Activated CD8-positive, alpha-beta memory T cell treated with anti-CD3 and anti-CD28 coated beads for 36 hours (primary cell): ENCODE data around the gene EXOC4. TPM values are rescaled to one million over a fixed set of nuclear protein-coding genes. Genes with fewer than 3 reads are reported as not detected.

ENCODE experiments used
- CTCF ChIA-PET: fragments of 350-600 bp; sonication (Branson Sonifier 250); formaldehyde crosslinking; loops from one replicate; lab custom pipeline; 2021; ENCODE audit warnings: antibody characterized with exemption; lab: Charles Lee
- POLR2A ChIA-PET: fragments of 350-600 bp; sonication (Branson Sonifier 250); formaldehyde crosslinking; loops from one replicate; lab custom pipeline; 2021; ENCODE audit warnings: antibody characterized with exemption; lab: Charles Lee
- total RNA-seq, 2 experiments: library from RNA; stranded (reverse); gene quantifications; one replicate each; pipeline ENCODE4 v1.2.3, GENCODE V29; 2021

Gene EXOC4
- total RNA-seq, 2 experiments from 2014 or later, result 44.2 to 51.7 TPM

DNA sequence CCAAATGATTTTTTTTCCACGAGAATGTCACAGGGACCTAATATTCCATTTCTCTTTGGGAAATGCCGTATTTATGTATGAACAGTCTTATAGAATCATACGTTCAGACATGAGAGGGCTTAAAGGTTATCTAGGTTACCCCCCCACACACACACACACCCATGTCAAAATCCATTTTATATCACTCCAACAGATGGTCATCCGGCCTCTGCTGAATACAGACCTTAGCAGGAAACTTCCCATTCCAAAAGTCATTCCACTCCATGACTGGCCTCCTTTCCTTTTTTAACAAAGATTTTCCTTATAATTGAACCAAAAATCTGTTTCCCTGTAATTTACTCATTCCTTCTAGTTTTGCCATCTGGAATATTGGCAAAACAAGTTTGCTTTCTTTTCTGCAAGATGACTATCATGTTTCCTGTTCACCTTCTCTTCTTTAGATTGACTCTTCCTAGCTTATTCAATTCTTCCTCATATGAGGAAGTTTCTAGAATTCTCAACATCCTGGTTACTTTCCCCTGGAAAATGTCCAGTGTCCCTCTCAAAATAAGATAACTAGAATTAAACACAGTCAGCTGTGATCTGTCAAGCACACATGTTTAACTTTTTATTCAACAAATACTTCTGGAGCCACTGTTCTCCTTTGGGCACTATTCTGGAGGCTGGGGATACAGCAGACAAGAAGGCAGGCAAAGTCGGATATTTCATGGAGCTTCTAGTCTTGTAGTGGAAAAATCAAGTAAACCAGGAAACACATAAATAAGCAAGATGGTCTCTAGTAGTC, 597.8 kb downstream of the EXOC4 start:
- CTCF ChIA-PET, result interaction anchor here (0.9 kb wide), 1 partner anchor 371 kb away, joined by 3 read pairs; no protein-coding TSS in a partner anchor

DNA sequence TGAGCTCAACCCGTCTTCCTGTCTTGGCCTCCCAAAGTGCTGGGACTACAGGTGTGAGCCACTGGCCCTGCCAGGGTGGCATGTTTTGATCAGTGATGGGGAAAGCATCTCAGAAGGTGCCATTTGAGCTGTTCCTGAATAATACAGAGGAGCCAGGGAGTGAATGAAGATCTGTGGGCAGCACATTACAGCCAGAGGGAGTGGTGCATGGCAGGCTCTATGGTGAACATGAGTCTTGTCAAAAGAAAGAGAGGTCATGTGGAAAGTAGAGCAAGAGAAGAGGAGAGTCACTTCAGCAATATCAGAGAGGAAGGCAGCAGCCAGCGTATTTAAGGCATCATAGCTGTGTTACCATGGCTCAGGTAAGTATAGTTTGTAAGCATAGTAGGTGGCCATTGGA, 598.5 kb downstream of the EXOC4 start:
- CTCF ChIA-PET, result no interaction called here
- POLR2A ChIA-PET, result no interaction called here

More for the DNA sequence above, 597.8 kb downstream of the EXOC4 start:
- POLR2A ChIA-PET, result interaction anchor here (0.6 kb wide), 1 partner anchor 176 kb away, joined by 4 read pairs; no protein-coding TSS in a partner anchor

DNA sequence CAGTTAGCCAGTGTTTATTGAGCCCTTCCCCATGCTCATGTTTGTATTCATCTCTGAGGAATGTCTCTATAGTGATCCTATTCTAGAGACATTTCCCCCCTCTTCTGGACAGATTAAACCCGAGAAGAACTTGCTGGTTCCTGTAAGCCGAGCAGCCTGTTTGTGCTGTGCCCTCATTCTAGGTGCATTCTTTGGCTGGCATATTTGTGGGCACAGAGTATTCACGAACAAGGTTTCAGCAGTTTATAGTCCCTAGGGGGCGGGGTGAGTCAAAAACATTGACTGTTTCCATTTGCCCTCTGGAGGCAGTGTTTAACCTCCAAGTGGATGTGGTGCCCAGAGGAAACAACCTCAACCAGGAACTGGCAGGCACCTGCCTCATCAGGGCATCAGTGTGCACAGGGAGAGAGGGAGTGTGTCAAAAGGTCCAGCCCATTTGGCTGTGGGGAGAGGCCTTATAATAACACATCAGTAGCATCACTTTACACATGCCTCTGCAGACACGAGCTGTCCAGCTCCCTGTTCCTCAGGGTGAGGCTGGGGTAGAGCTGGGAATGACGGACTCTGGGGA, 600.9 kb downstream of the EXOC4 start:
- CTCF ChIA-PET, result interaction anchor here (0.6 to 0.7 kb wide), 2 partner anchors 39 to 174 kb away, joined by 3 to 4 read pairs; no protein-coding TSS in a partner anchor
- POLR2A ChIA-PET, result no interaction called here

DNA sequence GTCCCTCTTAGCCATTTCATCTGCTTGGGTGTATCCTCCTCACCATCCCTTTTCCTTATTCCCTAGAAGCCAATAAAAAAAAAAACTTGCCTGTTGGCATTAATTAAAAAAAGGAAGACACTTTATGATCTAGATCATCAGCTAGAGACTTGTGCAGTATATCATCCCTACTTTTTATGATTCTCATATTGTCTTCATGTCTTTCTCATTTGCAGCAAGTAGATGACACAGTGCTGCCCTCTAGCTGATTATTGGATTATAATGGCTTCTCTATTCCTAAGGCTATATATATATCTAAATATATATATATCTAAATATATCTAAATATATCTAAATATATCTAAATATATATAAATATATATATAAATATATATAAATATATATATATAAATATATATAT, 601.9 kb downstream of the EXOC4 start:
- POLR2A ChIA-PET, result interaction anchor here (0.7 kb wide), 1 partner anchor 47 kb away, joined by 6 read pairs; no protein-coding TSS in a partner anchor
- CTCF ChIA-PET, result interaction anchor here (0.7 kb wide), 1 partner anchor 134 kb away, joined by 6 read pairs; no protein-coding TSS in a partner anchor

DNA sequence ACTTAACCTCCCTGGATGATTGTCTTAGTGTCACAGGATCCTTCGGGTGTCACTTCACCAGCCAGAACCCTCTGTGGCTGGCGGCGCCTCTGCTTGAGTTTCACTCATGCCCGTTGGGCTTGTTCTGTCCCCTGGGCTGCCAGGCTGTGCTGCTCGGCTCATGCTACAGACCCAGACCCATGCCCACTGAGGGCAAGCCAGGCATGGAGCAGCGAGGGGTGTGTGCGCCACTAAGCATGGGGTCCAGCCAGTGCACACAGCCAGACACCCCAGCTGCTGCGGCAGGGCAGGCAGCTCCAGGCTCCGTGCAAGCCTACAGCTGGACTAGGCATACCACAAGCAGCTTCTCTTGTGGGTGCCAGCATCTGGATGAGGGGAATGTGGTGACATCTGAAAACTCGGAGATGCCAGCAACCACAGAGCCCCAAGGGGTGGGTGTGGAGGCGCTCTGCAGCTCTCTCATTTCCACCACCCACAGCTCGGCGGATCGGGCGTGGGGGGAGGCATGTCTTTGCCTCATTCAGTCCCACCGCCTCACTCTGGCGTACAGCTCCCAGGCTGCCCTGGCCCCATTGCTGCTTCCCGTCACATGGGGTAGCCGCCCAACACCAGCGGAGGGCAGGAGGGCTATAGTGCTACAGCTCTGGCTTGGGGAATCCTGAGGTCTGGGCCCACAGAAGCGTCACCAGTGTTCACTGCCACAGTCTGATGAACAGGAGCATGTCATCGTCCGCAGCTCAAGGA, 604.7 kb downstream of the EXOC4 start:
- CTCF ChIA-PET, result no interaction called here
- POLR2A ChIA-PET, result no interaction called here

DNA sequence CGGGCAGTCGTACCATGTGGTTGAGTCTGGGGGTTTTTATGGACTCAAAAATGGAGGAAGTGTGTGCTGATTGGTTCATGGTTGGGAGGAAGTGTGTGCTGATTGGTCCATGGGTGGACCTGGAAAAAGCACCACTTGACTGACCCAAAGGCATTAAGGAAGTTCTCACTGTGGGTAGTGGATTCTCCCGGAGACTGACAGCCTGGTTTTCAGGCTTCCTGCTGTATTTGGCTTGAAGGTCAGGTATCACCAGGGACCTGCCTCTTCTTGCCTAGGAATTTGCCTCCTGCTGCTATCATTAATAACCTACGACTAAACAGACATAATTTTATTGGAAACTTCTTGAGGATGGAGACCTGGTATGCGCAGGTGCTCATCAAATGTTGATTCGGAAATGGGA, 605.4 kb downstream of the EXOC4 start:
- ChIA-PET CTCF (no interaction called here), POLR2A (no interaction called here)

DNA sequence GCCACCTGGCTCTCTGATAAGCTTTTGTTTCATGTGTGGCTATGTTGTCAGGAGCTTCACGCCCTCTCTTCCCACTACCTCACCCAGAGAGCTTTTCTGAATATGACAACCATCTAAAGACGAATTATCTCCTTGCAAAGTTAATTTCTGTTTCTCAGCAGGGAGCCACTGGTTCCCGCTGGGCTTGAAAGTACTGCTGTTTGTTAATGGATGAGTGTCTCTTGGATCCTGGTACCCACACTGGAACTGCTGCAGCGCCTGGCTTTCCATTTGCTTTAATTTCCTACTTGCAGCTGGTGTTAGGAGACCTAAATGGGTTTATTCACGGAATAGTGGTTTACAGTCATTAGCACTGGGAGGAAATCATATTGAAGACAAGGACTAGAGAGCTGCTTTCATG, 606.4 kb downstream of the EXOC4 start:
- CTCF ChIA-PET, result interaction anchor here (0.8 kb wide), 1 partner anchor 414 kb away, joined by 3 read pairs; no protein-coding TSS in a partner anchor

DNA sequence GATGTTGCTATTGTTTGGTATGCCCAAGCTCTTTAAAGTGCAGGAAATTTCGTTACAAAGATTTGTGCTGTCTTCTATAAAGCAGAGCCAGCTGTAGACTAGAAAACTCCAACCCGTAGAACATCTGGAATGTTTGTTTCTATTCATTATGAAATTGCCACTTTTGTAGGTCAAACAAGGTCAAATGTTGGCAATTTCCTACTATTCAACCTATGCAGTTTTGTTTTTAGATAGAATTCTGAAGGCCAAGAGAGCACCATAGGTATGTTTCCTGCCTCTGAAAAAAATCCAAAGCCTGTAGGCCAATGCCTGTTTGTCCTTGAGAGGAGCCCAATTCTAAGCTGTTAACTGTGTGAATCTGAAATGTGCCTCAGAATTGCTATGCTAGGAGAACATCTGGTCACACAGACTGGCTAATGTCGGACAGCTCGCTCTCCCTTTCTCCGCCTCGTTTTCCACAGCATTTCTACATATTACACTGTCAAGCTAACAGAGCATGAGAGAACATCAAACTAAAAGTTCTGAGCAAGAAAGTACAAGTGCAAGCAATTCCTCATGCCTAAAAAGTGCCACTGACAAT, 607.1 kb downstream of the EXOC4 start:
- CTCF ChIA-PET, result interaction anchor here (0.6 to 0.8 kb wide), 2 partner anchors 63 to 415 kb away, joined by 3 read pairs; no protein-coding TSS in a partner anchor
- POLR2A ChIA-PET, result no interaction called here

More for the DNA sequence above, 606.4 kb downstream of the EXOC4 start:
- POLR2A ChIA-PET, result no interaction called here

DNA sequence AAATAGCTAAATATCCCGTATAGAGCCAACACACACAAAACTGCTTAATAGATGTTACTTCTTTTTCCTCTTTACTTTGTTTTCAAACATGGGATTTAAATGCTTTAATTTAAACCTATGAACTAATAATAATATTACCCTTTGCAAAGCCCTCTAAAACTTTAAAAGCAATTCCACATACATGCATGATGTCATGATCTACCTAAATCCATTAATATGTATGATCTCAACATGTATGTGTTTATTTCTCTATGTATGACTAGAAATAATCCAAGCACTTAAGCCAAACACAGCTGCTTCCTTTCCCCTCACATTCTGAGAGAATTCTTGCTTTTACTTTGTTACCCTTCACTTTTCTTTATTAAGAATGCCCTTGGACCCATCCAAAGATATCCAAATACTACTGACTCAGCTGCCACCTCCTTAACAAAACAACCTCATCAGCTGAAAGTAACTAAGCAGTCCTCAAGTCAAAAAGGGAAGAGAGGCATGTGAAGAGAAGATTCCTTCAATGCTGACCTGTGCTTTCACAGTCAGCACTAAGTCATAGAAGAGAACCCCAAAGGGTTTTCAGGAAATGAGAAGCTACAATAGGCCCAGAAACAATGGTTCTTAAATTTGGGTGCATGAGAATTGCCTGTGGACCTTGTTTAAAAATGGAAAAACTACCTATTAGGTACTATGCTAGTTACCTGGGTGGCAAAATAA, 607.9 kb downstream of the EXOC4 start:
- ChIA-PET POLR2A (no interaction called here), CTCF (interaction anchor here (0.6 kb wide), 1 partner anchor 62 kb away, joined by 3 read pairs; no protein-coding TSS in a partner anchor)

DNA sequence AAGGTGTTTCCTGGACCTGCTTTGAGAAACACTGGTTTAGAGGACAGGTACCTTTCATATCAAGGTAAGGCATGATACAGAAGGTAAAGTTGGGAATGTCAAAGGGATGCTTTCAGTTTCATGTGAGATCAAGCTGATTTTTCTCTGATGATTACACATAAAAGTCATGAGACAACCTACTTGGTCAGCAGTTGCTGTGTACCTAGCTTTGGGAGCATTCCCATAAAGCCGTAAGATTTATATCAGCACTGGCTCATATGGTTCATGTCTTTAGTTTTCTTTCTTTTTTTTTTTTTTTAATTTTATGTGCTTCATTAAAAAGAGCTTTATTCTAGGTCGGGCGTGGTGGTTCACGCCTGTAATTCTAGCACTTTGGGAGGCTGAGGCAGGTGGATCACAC, 609.0 kb downstream of the EXOC4 start:
- ChIA-PET CTCF (no interaction called here), POLR2A (no interaction called here)

DNA sequence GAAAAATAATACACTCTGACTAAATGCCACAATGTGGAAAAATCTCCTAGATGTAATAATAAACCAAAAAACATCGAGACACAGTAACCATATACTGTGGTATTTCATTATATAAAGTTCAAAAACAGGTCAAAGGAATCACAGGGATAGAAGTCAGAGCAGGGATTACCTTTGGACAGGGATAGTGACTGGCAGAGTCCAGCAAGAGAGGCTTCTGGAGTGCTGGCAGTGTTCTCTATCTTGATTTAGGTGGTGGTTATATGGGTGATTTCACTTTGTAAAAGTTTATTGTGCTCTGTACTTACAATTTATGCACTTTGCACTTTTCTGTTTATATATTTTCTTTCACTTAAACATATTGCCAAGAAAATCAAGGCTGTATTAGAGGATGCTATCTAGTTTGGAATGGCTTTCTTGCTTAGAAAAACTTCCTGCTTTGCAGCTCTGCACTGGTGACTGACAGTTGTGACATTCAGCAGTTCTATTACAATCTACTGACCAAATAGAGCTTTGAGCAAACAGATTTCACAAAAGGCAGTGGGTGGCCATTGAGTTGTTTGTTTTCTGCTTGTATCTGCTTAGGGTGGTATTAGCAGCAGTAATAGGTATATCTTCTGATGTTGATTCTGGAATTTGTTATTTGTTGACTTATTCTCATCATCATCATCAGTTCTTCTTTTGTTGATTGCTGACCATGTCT, 610.6 kb downstream of the EXOC4 start:
- ChIA-PET CTCF (no interaction called here), POLR2A (no interaction called here)

DNA sequence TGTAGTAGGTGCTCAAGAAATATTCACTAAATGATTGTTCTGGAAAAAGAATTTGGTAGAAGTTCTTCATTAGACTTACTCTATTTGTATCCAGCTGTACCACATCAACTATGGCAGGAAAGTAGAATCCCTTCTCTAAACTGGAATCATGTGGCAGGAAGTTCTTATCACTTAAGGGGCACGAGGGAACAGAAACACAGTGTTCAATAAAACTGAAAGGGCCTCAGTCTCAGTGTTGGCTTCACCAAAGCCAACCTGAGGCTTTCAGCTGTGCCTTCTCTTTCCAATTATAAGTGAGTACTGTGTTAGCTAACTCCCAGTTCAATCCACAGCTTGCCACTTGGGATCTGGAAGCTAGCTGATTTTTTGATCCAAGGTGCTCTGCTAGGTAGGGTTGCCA, 616.7 kb downstream of the EXOC4 start:
- CTCF ChIA-PET, result no interaction called here
- POLR2A ChIA-PET, result no interaction called here

DNA sequence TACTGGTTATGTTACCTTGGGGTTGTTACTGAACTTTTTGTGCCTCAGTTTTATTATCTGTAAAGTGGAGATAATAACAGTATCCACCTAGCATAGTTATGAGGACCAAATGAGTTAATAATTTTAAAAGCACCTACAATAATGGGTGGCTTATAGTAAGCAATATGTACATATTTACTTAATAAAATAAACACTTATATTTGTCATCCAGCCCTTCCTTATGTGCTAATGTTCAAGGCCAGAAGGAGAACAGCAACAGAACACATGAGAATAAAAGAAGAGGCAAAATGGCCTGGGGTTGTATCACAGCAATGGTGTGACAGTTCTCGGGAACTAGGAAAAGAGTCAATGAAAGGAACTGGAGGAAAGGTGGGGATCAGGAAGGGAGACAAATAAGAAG, 618.9 kb downstream of the EXOC4 start:
- POLR2A ChIA-PET, result no interaction called here
- CTCF ChIA-PET, result no interaction called here

DNA sequence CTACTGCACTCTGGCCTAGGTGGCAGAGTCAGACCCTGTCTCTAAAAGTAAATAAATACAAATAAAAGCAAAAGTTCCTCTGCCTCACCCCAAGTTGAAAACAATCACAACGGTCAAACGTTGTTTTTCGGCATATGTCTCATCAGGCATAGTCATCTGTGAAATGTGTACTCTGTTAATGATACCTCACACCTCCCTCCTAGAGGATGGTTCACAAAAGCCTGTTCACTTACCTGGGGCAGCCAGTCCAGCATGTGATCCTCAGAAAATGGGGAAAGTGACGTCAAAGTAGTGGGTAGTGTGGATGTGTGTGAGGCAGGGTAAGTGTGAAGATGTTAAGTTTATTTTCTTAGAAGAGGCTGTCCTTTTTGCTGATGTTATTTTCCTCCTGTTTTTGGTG, 620.3 kb downstream of the EXOC4 start:
- ChIA-PET POLR2A (no interaction called here), CTCF (no interaction called here)

DNA sequence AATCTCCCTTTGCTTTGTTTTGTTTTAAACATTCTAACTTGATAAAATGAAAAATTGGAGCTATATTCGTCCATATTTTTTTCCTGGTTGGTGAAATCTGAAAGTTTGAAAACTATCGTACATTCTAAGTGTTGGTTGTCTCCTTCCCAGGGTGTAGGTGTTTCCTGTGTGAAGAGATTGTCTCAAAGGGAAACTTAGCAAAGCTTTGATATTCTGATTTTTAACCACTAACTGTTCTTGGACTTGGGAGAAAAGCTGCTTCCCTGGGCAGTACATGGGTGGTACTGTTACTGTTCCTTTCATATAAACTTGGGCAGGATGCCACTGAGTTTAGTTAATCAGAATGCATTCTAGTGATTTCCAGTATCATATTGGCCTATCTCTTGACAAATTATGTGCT, 620.8 kb downstream of the EXOC4 start:
- ChIA-PET POLR2A (no interaction called here), CTCF (no interaction called here)

DNA sequence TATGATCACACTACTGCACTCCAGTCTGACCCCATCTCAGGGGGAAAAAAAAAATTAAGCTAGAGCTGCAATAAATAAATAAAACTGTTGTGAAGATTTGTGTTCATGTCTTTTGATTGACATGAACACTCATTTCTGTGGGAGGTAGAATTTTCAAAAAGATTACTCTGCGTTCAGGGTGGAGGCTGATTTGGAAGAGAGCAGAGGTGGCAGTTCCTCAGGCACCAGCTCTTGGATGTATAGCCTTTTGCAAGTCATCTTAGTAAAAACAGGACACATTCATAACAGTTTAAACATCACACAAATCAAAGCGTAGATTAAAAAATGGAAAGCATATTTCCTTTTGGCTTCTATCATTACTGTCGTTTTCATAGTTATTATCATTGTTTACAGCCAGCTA, 630.7 kb downstream of the EXOC4 start:
- ChIA-PET POLR2A (no interaction called here), CTCF (no interaction called here)

DNA sequence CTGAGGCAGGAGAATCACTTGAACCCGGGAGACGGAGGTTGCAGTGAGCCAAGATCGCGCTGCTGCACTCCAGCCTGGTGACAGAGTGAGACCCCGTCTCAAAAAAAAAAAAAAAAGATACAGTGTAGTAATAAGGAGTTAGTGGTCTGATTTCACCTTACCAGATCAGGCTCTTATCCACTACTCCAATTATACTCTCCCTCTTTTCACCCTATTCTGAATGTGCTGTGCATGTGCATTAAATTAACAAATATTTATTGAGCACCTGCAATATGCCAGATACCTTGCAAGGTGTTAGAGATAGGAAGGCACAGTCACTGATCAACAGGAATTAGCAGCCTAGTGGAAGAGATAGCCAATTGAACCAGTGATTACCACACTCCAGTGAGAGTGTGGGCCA, 632.3 kb downstream of the EXOC4 start:
- POLR2A ChIA-PET, result no interaction called here
- CTCF ChIA-PET, result no interaction called here

DNA sequence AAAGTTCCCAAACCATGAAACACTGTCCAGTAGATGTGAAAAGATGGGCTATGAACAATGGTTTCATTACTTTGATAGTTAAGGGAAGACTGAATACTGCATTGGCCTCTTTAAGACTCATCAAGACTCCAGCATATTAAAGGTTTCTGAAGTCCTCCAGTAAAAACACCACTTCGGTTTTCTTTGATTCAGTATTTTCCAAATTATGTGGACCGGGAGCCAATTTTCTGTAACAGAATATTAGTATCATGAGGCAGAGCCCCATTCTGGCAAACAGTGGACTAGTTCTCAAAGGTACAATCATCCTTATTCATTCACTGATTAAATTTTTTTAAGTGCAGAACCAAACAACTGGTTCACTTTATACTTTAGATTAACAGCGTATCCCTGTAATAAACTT, 633.2 kb downstream of the EXOC4 start:
- ChIA-PET CTCF (no interaction called here), POLR2A (no interaction called here)
